GM21786 (cell line): ENCODE measurements around the gene OR2AE1.
A peak's percentile ranks its signal among the peaks of the same experiment; 100 is the strongest.
"Not testable (repeated sequence)": the region's sequence is repeated elsewhere in the genome, so short reads cannot be mapped to it uniquely, and the experiment has no call there.

Experiments used
- ATAC-seq: cut with Tn5 transposase; IDR thresholded peaks from one replicate; pipeline ENCODE4 v1.9.1; 2021; ENCODE audit not compliant: unreplicated experiment

The OR2AE1 gene

GRCh38 chr7:99876933-99877332, at the start of gene OR2AE1:
Gene OR2AE1, minus strand, starts transcription at chr7:99877033. Its CDS starts 0 bp downstream, at chr7:99877033.
- ATAC-seq: no peak

- no peak for ATAC-seq
Observed at GRCh38 chr7:99926321-99926720, 49.5 kb upstream of the OR2AE1 start.

- no peak for ATAC-seq
Observed at GRCh38 chr7:99923200-99923599, 46.4 kb upstream of the OR2AE1 start.

GRCh38 chr7:99920149-99920548, 43.3 kb upstream of the OR2AE1 start:
- no peak for ATAC-seq

- ATAC-seq: no peak
Observed at GRCh38 chr7:99919814-99920112, 42.9 kb upstream of the OR2AE1 start.

- ATAC-seq: peak; percentile 98
Observed at GRCh38 chr7:99918959-99919813, 42.4 kb upstream of the OR2AE1 start, which contains the start of gene TRIM4. Gene TRIM4, minus strand, starts transcription at chr7:99919530. Its CDS starts 129 bp downstream, at chr7:99919401.

- ATAC-seq: no peak
Observed at GRCh38 chr7:99910976-99911375, 34.1 kb upstream of the OR2AE1 start.

GRCh38 chr7:99901581-99901980, 24.7 kb upstream of the OR2AE1 start:
- ATAC-seq: no peak

GRCh38 chr7:99899830-99900519, 23.1 kb upstream of the OR2AE1 start:
- ATAC-seq: no peak

GRCh38 chr7:99898836-99899235, 22.0 kb upstream of the OR2AE1 start:
- no peak for ATAC-seq

- no peak for ATAC-seq
Observed at GRCh38 chr7:99898023-99898357, 21.2 kb upstream of the OR2AE1 start.

- no peak for ATAC-seq
Observed at GRCh38 chr7:99897322-99898022, 20.6 kb upstream of the OR2AE1 start.

GRCh38 chr7:99894738-99895137, 17.9 kb upstream of the OR2AE1 start:
- no peak for ATAC-seq

GRCh38 chr7:99893280-99893679, 16.4 kb upstream of the OR2AE1 start:
- no peak for ATAC-seq

- ATAC-seq: not testable (repeated sequence)
Observed at GRCh38 chr7:99890348-99890747, 13.5 kb upstream of the OR2AE1 start.

- not testable (repeated sequence) for ATAC-seq
Observed at GRCh38 chr7:99888366-99888765, 11.5 kb upstream of the OR2AE1 start.

GRCh38 chr7:99881370-99881769, 4.5 kb upstream of the OR2AE1 start:
- ATAC-seq: no peak

GRCh38 chr7:99876491-99876890, 342 bp downstream of the OR2AE1 start:
- ATAC-seq: no peak

GRCh38 chr7:99868246-99868645, 8.6 kb downstream of the OR2AE1 start:
- no peak for ATAC-seq

- not testable (repeated sequence) for ATAC-seq
Observed at GRCh38 chr7:99867477-99867876, 9.4 kb downstream of the OR2AE1 start.

- ATAC-seq: no peak
Observed at GRCh38 chr7:99863847-99864440, 12.9 kb downstream of the OR2AE1 start.
